HL-60 (cell line): ENCODE data around the gene DBP.

Experiments
- DNase-seq, 2 experiments: peaks; one replicate each; pipeline ENCODE4 v3.0.0-alpha.2; 2010 to 2020; ENCODE audit warnings: low read depth in 1 of 2, low spot score in 1 of 2
- H3K27ac ChIP-seq: fragments of 250-450 bp; sonication (Bioruptor Pico); replicated peaks from 2 replicates; pipeline ENCODE4 v1.5.1; 2020; ENCODE audit warnings: mild to moderate bottlenecking, moderate library complexity
- H3K27me3 ChIP-seq: fragments of 250-450 bp; sonication (Bioruptor Pico); 2 replicates; pipeline ENCODE4 v1.5.1; 2021; ENCODE audit warnings: mild to moderate bottlenecking, moderate library complexity; ENCODE audit not compliant: insufficient read depth, poor library complexity, severe bottlenecking
- H3K4me3 ChIP-seq: replicated peaks from 2 replicates; pipeline ENCODE4 v1.5.1; 2011; ENCODE audit warnings: mild to moderate bottlenecking, control low read depth, low read length; ENCODE audit not compliant: insufficient read depth
- GABPA ChIP-seq: IDR thresholded peaks from 2 replicates; pipeline ENCODE4 v1.6.1; 2012; ENCODE audit warnings: low read depth
- POLR2AphosphoS5 ChIP-seq: IDR thresholded peaks from 2 replicates; pipeline ENCODE4 v1.6.1; 2012; ENCODE audit warnings: low read depth
- SPI1 ChIP-seq: IDR thresholded peaks from 2 replicates; pipeline ENCODE4 v1.6.1; 2012; ENCODE audit warnings: low read depth, mild to moderate bottlenecking, borderline replicate concordance
- TF ChIP-seq, protein P1 (sequence below): IDR thresholded peaks from 2 replicates; pipeline ENCODE4 v1.6.1; 2012; ENCODE audit warnings: low read depth; ENCODE audit not compliant: insufficient replicate concordance
- TF ChIP-seq, protein P2 (sequence below): IDR thresholded peaks from one replicate; pipeline ENCODE4 v1.5.1; 2011; ENCODE audit warnings: low read length, control low read depth, inconsistent platforms; ENCODE audit not compliant: insufficient read depth

The DBP gene

DNA sequence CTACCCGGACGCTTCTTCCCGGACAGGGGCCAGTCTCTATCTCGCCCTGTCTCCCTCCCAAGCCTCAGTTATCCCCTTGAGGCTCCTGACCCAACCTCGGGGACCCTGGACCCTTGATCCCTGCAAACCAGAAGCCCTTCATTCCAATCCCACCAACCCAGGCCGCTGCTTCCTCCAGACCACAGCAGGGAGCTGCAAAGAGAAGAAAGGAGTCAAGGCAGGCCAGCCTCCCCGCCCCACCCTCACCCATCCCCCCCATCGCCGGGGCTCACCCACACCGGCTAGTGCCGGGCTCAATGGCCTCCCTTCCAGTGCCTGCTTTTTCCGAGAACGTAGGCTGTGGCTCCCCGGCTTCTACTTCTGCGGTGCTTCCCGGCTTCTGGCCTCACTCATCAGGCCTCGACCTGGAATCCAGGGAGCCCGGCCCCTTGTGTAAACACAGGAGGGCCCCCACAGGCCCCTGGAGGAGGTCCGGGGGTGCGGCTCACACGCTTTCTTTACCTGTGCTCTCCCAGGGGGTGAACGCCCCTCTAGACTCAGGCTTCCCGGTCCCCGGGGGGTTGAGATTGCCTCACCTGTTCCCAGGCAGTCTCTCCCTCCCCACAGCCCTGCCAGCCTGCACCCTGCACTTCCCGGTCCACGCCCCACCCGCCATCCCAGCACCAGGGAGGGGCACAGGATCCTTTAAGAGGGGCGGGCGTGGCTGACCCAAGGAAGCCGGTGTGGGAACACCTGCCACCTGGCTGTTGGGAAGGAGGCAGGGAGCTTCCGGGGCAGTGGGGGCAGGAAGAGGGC, 22.5 kb downstream of the DBP start, which contains the start of gene FAM83E:
Gene FAM83E, minus strand, starts transcription at position 641 of the 795 bp plus-strand sequence. CDS start 1,704 bp downstream, outside the sequence.
- Histone ChIP-seq H3K27me3 (no peaks in the 10 kb centered on the region), H3K27ac (no peak within 1 kb of the TSS), H3K4me3 (no peak within 1 kb of the TSS)
- peak; percentile 89 for TF ChIP-seq POLR2AphosphoS5
- TF ChIP-seq, protein P1, sequence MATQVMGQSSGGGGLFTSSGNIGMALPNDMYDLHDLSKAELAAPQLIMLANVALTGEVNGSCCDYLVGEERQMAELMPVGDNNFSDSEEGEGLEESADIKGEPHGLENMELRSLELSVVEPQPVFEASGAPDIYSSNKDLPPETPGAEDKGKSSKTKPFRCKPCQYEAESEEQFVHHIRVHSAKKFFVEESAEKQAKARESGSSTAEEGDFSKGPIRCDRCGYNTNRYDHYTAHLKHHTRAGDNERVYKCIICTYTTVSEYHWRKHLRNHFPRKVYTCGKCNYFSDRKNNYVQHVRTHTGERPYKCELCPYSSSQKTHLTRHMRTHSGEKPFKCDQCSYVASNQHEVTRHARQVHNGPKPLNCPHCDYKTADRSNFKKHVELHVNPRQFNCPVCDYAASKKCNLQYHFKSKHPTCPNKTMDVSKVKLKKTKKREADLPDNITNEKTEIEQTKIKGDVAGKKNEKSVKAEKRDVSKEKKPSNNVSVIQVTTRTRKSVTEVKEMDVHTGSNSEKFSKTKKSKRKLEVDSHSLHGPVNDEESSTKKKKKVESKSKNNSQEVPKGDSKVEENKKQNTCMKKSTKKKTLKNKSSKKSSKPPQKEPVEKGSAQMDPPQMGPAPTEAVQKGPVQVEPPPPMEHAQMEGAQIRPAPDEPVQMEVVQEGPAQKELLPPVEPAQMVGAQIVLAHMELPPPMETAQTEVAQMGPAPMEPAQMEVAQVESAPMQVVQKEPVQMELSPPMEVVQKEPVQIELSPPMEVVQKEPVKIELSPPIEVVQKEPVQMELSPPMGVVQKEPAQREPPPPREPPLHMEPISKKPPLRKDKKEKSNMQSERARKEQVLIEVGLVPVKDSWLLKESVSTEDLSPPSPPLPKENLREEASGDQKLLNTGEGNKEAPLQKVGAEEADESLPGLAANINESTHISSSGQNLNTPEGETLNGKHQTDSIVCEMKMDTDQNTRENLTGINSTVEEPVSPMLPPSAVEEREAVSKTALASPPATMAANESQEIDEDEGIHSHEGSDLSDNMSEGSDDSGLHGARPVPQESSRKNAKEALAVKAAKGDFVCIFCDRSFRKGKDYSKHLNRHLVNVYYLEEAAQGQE: no peak
- no peak for DNase-seq

DNA sequence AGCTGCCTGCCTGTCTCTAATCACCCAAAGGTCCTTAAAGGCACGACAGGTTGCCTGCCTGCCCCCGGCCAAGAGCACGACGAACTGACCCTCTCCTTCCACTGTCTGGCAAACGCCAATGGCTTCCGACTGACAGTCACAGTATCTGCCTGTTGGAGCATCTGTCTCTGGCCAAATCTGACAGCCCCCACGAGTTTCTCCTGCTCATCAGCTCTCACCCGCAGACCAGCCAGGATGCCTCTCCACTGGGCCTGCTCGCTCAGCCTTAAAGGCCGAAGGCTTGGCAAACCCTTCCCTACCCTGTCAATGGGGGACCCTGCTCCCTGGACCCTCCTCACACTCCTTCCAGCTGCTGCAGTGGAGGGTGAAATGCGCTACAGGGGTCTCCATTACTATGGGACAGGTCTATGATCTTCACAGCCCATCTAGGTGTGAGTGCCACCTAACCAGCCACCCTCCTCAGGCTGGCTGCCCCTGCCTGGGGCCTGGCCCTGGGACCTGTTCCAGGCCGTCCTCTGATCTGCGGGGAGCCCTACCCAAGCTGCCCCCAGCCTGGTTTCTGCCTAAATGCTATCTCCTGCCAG, 23.2 kb downstream of the DBP start:
- Histone ChIP-seq H3K27ac (no peak overlapping the region), H3K27me3 (no peaks in the 10 kb centered on the region), H3K4me3 (no peak overlapping the region)
- TF ChIP-seq POLR2AphosphoS5 (no peak; the same call in 1 of the 2 replicates), SPI1 (no peak), GABPA (no peak)
- TF ChIP-seq, protein P2, sequence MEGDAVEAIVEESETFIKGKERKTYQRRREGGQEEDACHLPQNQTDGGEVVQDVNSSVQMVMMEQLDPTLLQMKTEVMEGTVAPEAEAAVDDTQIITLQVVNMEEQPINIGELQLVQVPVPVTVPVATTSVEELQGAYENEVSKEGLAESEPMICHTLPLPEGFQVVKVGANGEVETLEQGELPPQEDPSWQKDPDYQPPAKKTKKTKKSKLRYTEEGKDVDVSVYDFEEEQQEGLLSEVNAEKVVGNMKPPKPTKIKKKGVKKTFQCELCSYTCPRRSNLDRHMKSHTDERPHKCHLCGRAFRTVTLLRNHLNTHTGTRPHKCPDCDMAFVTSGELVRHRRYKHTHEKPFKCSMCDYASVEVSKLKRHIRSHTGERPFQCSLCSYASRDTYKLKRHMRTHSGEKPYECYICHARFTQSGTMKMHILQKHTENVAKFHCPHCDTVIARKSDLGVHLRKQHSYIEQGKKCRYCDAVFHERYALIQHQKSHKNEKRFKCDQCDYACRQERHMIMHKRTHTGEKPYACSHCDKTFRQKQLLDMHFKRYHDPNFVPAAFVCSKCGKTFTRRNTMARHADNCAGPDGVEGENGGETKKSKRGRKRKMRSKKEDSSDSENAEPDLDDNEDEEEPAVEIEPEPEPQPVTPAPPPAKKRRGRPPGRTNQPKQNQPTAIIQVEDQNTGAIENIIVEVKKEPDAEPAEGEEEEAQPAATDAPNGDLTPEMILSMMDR: no peak
- TF ChIP-seq, protein P1: no peak
- no peak for DNase-seq

DNA sequence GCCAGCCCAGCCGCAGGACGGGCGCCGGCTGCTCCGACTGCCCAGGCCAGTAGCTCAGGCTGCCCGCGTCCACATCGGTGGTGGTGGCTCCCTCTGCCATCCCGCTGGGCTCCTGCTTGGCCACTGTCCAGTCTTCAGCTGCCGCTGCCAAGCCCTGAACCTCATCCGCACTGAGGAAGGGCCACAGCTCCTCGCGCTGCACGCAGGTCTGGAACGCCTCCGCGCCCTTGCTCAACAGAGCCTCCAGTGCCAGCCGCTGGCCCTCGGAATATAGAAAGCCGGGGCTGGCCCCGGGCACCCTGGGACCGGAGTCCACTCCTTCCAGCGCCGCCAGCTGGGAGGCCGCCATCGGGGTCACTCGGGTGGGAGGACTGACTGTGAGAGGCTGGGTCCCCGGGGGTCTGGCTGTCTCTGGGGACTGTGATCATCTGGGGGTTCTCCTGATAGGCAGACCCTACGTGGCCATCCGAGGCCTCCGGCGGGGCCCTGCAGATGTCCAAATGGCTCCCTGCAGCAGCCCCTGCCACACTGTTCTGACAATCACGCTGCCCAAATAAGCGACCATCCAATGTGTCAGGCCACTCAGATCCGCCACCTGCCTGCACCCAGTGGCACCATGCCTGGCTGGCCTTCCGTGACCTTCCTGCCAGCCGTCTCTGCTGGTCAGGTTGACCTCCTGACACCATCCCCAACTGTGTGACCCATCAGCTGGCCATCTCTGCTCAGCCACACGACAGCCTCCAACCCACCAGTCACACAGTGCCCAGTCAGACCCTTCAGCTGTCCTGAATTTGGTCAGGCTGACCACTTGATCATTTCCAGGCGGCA, 23.9 kb downstream of the DBP start:
- Histone ChIP-seq H3K27me3 (no peaks in the 10 kb centered on the region), H3K4me3 (no peak overlapping the region), H3K27ac (no peak overlapping the region)
- DNase-seq: no peak
- TF ChIP-seq, protein P1: no peak
- TF ChIP-seq SPI1 (no peak), POLR2AphosphoS5 (no peak), GABPA (no peak)
- TF ChIP-seq, protein P2: no peak
